ENCODE measurements around the gene COL27A1.

COL27A1 gene

DNA sequence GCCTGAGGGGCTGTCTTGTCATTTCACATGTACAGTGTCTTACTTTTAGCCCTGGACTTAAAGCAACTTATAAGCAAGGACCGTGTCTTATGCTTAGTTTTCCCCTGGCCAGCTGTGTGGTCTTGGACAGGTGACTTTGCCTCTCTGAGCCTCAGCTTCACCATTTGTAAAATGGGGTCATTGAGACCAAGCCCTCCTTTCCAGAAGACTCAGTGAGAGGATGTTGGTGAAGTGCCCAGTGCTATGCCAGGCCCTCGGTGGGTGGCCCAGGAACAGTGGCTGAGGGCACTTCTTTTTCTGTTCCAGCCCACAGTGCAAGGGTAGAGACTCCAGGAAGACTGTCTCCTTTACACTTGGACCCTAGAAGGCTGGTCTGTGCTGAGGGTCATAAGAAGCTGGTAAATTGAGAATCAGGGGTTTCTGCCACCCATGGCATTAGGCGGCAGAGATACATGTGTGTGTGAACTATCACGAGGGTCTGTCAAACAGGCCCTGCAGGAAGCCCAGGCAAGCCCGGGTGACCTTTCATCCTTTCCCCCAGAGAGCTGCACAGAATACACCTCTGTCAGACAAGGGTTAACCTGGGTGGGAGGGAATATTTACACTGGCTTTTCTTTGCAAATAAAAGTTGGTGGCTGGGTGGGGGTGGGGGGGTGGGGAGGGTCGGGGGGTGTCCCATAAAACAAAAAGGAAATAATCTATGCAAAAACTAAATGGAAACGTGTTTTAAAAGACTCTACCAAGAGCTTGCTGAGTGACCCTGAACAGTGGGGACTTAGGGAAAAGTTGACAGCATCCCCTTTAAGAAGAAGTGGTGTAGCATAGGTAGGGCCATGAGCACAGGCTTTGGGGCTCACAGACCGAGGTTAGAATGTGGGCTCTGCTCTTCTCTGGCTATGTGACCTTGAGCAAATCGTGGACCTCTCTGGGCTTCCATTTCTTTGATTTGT lies 35.8 kb upstream of the COL27A1 start:
- DNase-seq (ENCODE audit: insufficient read length, low spot score) (no peak), FAIRE-seq (no peak)
- TF ChIP-seq, protein P1, sequence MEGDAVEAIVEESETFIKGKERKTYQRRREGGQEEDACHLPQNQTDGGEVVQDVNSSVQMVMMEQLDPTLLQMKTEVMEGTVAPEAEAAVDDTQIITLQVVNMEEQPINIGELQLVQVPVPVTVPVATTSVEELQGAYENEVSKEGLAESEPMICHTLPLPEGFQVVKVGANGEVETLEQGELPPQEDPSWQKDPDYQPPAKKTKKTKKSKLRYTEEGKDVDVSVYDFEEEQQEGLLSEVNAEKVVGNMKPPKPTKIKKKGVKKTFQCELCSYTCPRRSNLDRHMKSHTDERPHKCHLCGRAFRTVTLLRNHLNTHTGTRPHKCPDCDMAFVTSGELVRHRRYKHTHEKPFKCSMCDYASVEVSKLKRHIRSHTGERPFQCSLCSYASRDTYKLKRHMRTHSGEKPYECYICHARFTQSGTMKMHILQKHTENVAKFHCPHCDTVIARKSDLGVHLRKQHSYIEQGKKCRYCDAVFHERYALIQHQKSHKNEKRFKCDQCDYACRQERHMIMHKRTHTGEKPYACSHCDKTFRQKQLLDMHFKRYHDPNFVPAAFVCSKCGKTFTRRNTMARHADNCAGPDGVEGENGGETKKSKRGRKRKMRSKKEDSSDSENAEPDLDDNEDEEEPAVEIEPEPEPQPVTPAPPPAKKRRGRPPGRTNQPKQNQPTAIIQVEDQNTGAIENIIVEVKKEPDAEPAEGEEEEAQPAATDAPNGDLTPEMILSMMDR (IDR thresholded peaks at IDR 0.05; ENCODE audit: insufficient read depth, missing control alignments): no peak

DNA sequence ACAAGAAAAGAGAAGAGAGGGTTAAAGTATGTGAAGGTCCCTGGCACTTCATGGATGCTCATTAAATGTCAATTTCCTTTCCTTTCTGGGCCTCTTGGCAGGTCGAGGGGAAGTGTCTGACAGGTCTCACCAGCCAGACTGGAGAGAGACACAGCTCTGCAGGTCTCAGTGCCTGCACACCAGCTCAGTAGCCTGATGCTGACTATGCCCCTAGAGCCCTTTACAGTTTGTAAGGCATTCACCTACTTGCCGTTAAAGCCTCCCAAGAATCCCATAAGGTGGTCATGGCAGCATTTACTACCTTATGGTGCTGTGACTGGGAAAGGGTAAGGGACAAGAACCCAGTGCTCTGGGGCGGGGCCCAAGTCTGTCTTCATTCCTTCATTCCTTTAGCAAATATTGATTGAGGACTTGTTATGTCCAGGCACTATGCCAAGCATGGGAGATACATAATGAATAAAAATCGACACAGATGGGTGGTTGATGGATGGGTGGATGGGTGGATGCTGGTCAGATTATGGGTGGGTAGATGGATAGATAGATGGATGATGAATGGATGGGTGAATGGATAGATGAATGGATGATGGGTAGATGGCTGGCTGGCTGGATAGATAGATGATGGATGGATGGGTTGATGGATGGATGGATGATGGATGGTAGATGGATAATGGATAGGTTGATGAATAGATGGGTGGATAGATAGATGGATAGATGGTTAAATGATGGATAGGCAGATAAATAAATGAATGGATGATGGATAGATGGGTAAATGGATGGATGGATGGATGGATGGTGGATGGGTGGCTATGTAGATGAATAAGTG lies 34.9 kb upstream of the COL27A1 start:
- TF ChIP-seq, protein P1 (IDR thresholded peaks at IDR 0.05; ENCODE audit: insufficient read depth, missing control alignments): no peak
- DNase-seq (ENCODE audit: insufficient read length, low spot score): no peak
- FAIRE-seq: no peak

DNA sequence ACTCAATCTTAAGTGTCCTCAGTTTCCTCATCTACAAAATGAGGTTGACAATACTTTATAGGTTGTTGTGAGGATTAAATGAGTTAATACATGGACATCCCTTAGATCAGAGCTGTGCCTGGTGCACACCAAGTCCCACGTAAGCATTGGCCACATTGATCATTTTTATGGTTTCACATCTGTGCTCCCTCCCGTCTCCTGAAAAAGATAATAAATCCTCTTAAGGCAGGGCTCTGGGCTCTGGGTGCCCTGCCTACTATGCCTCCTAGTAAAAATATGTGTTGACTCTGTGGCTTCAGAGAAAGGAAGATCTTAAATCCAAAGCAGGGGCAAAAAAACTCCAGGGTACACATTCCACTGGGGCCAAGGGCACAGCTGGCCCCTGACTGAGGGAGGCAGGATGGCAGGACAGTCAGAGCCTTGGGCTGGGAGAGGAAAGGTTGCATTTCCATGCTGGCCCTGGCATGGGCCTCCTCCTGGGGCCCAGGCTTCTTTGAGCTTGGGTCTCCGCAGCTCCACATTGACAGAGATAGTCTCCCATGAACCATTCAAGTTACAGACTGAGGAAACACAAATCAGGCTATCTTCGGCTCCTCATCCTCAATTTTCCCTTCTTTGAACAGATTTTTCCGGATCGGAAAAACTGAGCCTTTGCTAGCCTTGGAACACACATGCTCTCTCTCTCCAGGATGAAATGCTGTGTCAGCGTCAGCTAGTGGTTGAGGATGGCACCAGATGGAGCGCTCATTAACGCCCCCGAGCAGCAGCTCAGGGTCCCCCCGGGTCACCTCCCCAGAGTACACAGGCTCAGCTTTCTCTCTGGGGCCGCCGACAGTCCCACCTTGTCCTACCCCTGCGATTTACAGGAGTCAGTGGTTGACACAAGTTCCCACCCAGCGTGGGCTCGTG lies 33.9 kb upstream of the COL27A1 start:
- FAIRE-seq: no peak
- no peak for DNase-seq (ENCODE audit: insufficient read length, low spot score)
- TF ChIP-seq, protein P1 (IDR thresholded peaks at IDR 0.05; ENCODE audit: insufficient read depth, missing control alignments): no peak

DNA sequence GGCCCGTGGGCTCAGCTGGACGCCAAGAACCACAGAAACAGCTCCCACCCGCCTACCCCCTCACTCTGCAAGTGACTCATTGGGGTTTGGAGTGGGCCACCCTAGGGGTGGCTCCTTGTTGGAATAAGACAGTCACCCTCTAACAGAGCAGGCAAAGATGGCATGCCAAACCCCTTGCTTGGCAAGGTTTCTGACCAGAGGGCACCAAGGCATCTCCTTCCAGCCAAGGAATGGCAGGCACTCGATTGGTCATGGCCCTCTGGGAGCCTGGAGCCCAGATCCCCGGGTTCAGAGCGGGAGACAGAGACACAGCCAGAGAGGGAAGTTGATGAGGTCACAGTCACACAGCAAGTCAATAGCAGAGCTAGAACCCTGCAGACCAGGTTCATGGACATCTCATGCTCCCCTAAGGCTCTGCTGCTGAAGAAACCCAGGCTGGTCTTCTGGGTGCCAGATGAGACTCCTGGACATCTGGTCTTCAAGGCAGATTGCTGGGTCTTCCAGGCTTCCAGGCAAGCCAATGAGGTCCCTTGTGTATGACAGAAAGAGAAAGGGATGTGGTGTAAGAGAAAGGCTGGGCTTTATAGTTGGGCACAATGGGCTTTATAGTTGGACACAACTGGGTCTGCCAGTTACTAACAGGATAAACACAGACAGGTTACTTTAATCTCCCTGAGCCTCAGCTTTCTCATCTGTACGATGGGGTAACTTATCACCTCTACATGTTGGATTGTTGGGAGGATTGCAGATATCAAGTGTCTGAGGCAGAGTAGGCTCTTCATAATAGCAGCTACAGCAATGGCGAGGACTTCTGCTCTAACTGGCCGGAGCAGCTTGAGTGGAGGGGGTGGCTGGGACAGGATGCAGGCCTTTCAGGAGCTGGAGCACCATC lies 33.0 kb upstream of the COL27A1 start:
- TF ChIP-seq, protein P1 (IDR thresholded peaks at IDR 0.05; ENCODE audit: insufficient read depth, missing control alignments): no peak
- FAIRE-seq (no peak), DNase-seq (ENCODE audit: insufficient read length, low spot score) (no peak)

DNA sequence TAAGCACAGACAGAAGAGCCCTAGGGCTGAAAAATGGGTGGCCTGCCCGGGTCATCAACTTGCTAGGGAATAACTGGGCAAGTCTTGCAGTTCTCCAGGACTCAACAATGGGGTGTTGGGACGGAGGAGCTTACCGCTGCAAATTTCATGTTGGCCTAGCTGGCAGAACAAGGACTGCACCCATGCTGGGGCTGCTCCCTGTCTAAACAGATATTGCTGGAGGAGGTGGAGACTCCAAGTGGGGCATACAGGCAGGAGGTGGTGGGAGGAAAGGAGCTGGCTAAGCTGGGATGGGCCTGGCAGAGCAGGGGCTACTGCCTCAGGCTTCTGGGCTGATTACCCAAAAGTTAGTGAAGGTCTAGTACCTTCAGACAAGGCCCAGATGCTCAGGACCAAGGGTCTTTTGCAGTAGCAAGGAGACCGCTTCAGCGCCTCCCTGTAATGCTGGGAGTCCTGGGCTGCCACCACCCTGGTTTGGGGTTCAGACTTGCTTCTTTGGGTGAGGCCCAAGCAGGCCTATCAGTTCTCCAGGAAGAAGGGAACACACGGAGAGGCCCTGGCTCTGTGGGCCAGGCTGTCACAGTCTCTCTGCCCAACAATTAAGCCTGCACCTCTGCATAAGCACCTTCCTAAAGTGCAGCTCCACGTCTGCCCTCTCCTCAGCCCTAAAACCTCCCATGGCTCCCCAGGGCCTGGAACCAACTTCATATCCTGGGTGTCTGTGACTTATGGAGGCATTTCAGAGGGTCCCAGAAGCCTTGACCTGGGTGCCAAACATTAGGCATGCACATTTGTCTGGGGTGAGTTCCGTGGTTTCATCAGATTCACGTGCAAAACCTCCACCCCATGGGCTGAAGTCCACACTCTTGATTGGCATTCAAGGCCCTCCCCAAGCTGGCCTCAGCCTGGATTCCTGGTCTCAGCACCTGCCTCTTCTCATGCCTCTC lies 32.0 kb upstream of the COL27A1 start:
- DNase-seq (ENCODE audit: insufficient read length, low spot score) (no peak), FAIRE-seq (no peak)
- TF ChIP-seq, protein P1 (IDR thresholded peaks at IDR 0.05; ENCODE audit: insufficient read depth, missing control alignments): no peak
